Astrocyte (in vitro differentiated cells and primary cell): ENCODE data around the gene ATXN7L1. TPM values are rescaled to one million over a fixed set of nuclear protein-coding genes. Genes with fewer than 3 reads are reported as not detected.

Experiments
- DNase-seq: peaks from one replicate; pipeline ENCODE4 v3.0.0-alpha.2; 2010; ENCODE audit warnings: low read depth
- FAIRE-seq: peaks from 2 replicates; lab custom pipeline; 2011; peaks lifted over from hg19 to GRCh38; lab: Jason Lieb, UNC
- H2AFZ ChIP-seq: 2 replicates; pipeline ENCODE4 v1.6.0; 2012; ENCODE audit warnings: low read depth, low read length, inconsistent platforms
- H3K27ac ChIP-seq: 2 replicates; pipeline ENCODE4 v1.5.1; 2011; ENCODE audit warnings: low read depth, low read length, inconsistent platforms
- H3K27me3 ChIP-seq: 2 replicates; pipeline ENCODE4 v1.6.0; 2011; ENCODE audit warnings: low read length, inconsistent platforms; ENCODE audit not compliant: insufficient read depth
- H3K36me3 ChIP-seq: 2 replicates; pipeline ENCODE4 v1.5.1; 2011; ENCODE audit warnings: low read length, inconsistent platforms; ENCODE audit not compliant: insufficient read depth
- H3K4me1 ChIP-seq: 2 replicates; pipeline ENCODE4 v1.5.1; 2011; ENCODE audit warnings: low read length, inconsistent platforms; ENCODE audit not compliant: insufficient read depth
- H3K4me2 ChIP-seq: 2 replicates; pipeline ENCODE4 v1.6.0; 2012; ENCODE audit warnings: low read length, inconsistent platforms
- H3K4me3 ChIP-seq: 2 replicates; pipeline ENCODE4 v1.5.1; 2011; ENCODE audit warnings: low read depth, mild to moderate bottlenecking, low read length, inconsistent platforms; ENCODE audit not compliant: insufficient read depth
- H3K79me2 ChIP-seq: 2 replicates; pipeline ENCODE4 v1.6.0; 2012; ENCODE audit warnings: mild to moderate bottlenecking, low read length, inconsistent platforms; ENCODE audit not compliant: insufficient read depth
- H3K9ac ChIP-seq: 2 replicates; pipeline ENCODE4 v1.6.0; 2012; ENCODE audit warnings: mild to moderate bottlenecking, low read length, inconsistent platforms
- H3K9me3 ChIP-seq: 2 replicates; pipeline ENCODE4 v1.5.1; 2012; ENCODE audit warnings: low read depth, mild to moderate bottlenecking, low read length, inconsistent platforms; ENCODE audit not compliant: insufficient read depth
- H4K20me1 ChIP-seq: 2 replicates; pipeline ENCODE4 v1.6.0; 2012; ENCODE audit warnings: low read length, inconsistent platforms; ENCODE audit not compliant: insufficient read depth
- H3K27ac Mint-ChIP-seq: one replicate; pipeline ENCODE4 v1.8.0; 2021; ENCODE audit warnings: mild to moderate bottlenecking, mixed read lengths; ENCODE audit not compliant: unreplicated experiment
- H3K27me3 Mint-ChIP-seq: one replicate; pipeline ENCODE4 v1.8.0; 2021; ENCODE audit warnings: low read depth, mixed read lengths; ENCODE audit not compliant: unreplicated experiment
- H3K36me3 Mint-ChIP-seq: one replicate; pipeline ENCODE4 v1.8.0; 2021; ENCODE audit warnings: low read depth, mixed read lengths; ENCODE audit not compliant: unreplicated experiment
- H3K4me1 Mint-ChIP-seq: one replicate; pipeline ENCODE4 v1.8.0; 2021; ENCODE audit warnings: low read depth, mixed read lengths; ENCODE audit not compliant: unreplicated experiment
- H3K4me3 Mint-ChIP-seq: one replicate; pipeline ENCODE4 v1.8.0; 2021; ENCODE audit warnings: mild to moderate bottlenecking, moderate library complexity, mixed read lengths; ENCODE audit not compliant: unreplicated experiment
- H3K9me3 Mint-ChIP-seq: one replicate; pipeline ENCODE4 v1.8.0; 2021; ENCODE audit warnings: mild to moderate bottlenecking, mixed read lengths; ENCODE audit not compliant: unreplicated experiment
- CTCF ChIP-seq: IDR thresholded peaks from 2 replicates; pipeline ENCODE4 v1.5.1; 2011; ENCODE audit warnings: low read depth, mild to moderate bottlenecking, inconsistent platforms, low read length, moderate library complexity; ENCODE audit not compliant: insufficient read depth
- EZH2 ChIP-seq: IDR thresholded peaks from 2 replicates; pipeline ENCODE4 v1.6.1; 2012; ENCODE audit warnings: mild to moderate bottlenecking, low read length, inconsistent platforms; ENCODE audit not compliant: insufficient read depth
- total RNA-seq: library from RNA; stranded (reverse); gene quantifications from 2 replicates; pipeline ENCODE4 v1.2.1, GENCODE V29; 2021

ATXN7L1 gene
- total RNA-seq, 1 donor from 2014 or later: 7.6 TPM

- Histone ChIP-seq H4K20me1 (peaks cover 39% of the 10 kb centered on the region), H3K4me3 (no peak overlapping the region), H2AFZ (no peak overlapping the region), H3K79me2 (peaks cover 5% of the 10 kb centered on the region), H3K27ac (no peak overlapping the region), H3K9ac (no peak overlapping the region), H3K9me3 (no peaks in the 10 kb centered on the region), H3K4me2 (no peak overlapping the region), H3K27me3 (no peaks in the 10 kb centered on the region), H3K4me1 (peaks cover 4% of the 10 kb centered on the region), H3K36me3 (no peaks in the 10 kb centered on the region)
- Mint-ChIP-seq H3K27ac (no peak overlapping the region), H3K27me3 (no peaks in the 10 kb centered on the region), H3K4me1 (peaks cover 24% of the 10 kb centered on the region), H3K4me3 (no peak overlapping the region), H3K9me3 (peaks cover 3% of the 10 kb centered on the region), H3K36me3 (peaks cover 2% of the 10 kb centered on the region)
- DNase-seq (no peak), FAIRE-seq (no peak)
- no peak for TF ChIP-seq EZH2
- TF ChIP-seq CTCF: no peak
These were observed 25.3 kb downstream of the ATXN7L1 start for GRCh38 chr7:105851064-105851463.

- H3K27ac Mint-ChIP-seq: peak overlapping the region; percentile 15
- no peaks in the 10 kb centered on the region for H3K27me3 Mint-ChIP-seq
- no peak for FAIRE-seq
These were observed 27.1 kb downstream of the ATXN7L1 start for GRCh38 chr7:105849122-105849855.

More at GRCh38 chr7:105849122-105849855, 27.1 kb downstream of the ATXN7L1 start:
- Histone ChIP-seq H3K9ac (no peak overlapping the region), H3K4me3 (no peak overlapping the region), H3K4me2 (peak overlapping the region; percentile 24), H3K27me3 (no peaks in the 10 kb centered on the region), H3K79me2 (peaks cover 5% of the 10 kb centered on the region), H4K20me1 (peaks cover 39% of the 10 kb centered on the region), H3K27ac (no peak overlapping the region), H2AFZ (no peak overlapping the region), H3K36me3 (no peaks in the 10 kb centered on the region), H3K4me1 (peaks cover 4% of the 10 kb centered on the region), H3K9me3 (no peaks in the 10 kb centered on the region)
- TF ChIP-seq EZH2 (no peak), CTCF (no peak)
- Mint-ChIP-seq H3K4me1 (peaks cover 24% of the 10 kb centered on the region), H3K36me3 (peaks cover 2% of the 10 kb centered on the region), H3K4me3 (no peak overlapping the region), H3K9me3 (peaks cover 3% of the 10 kb centered on the region)
- DNase-seq: no peak
